HFFc6 (cell line): ENCODE measurements around the gene ZRANB1. TPM values are rescaled to one million over a fixed set of nuclear protein-coding genes. Genes with fewer than 3 reads are reported as not detected.

ENCODE experiments used
- DNase-seq: peaks from one replicate; pipeline ENCODE4 v3.0.0-alpha.2; 2018
- H3K27ac Mint-ChIP-seq: 2 replicates; pipeline ENCODE4 v1.8.0; 2020; ENCODE audit warnings: mild to moderate bottlenecking, mixed read lengths
- H3K27me3 Mint-ChIP-seq: 2 replicates; pipeline ENCODE4 v1.8.0; 2021; ENCODE audit warnings: mild to moderate bottlenecking, moderate library complexity, mixed read lengths; ENCODE audit not compliant: insufficient read depth
- H3K36me3 Mint-ChIP-seq: 2 replicates; pipeline ENCODE4 v1.8.0; 2021; ENCODE audit warnings: low read depth, mixed read lengths
- H3K4me1 Mint-ChIP-seq: 2 replicates; pipeline ENCODE4 v1.8.0; 2020; ENCODE audit warnings: low read depth, mixed read lengths
- H3K4me3 Mint-ChIP-seq: 2 replicates; pipeline ENCODE4 v1.8.0; 2020; ENCODE audit warnings: mild to moderate bottlenecking, moderate library complexity, mixed read lengths
- H3K9me3 Mint-ChIP-seq: 2 replicates; pipeline ENCODE4 v1.8.0; 2020; ENCODE audit warnings: mild to moderate bottlenecking, mixed read lengths
- CTCF ChIP-seq: fragments of 200-600 bp; sonication (generic); IDR thresholded peaks from 2 replicates; pipeline ENCODE4 v1.5.0; 2021; ENCODE audit warnings: antibody characterized with exemption, mild to moderate bottlenecking
- total RNA-seq, 6 experiments: library from RNA; stranded (reverse); fragmentation: NEBNext Ultra II Directional; extraction: Animal tissue kit (Norgen Biotek cat#: 25700); gene quantifications; 2 replicates in 1 of 6; 3 replicates in 5 of 6; pipeline ENCODE4 v1.2.3, GENCODE V29; 2021

Gene ZRANB1
- total RNA-seq, 6 experiments from 2014 or later: 11.8 to 13.6 (median 12.6) TPM

GRCh38 chr10:124974131-124974530, 32.2 kb downstream of the ZRANB1 start:
- TF ChIP-seq CTCF: no peak
- no peak overlapping the region for H3K27ac Mint-ChIP-seq
- H3K9me3 Mint-ChIP-seq: no peaks in the 10 kb centered on the region
- DNase-seq: no peak
- no peak overlapping the region for H3K4me3 Mint-ChIP-seq
- peaks cover 8% of the 10 kb centered on the region for H3K36me3 Mint-ChIP-seq
- peaks cover under 1% of the 10 kb centered on the region; the same call in 1 of the 2 replicates for H3K27me3 Mint-ChIP-seq
- H3K4me1 Mint-ChIP-seq: peaks cover 17% of the 10 kb centered on the region

DNA sequence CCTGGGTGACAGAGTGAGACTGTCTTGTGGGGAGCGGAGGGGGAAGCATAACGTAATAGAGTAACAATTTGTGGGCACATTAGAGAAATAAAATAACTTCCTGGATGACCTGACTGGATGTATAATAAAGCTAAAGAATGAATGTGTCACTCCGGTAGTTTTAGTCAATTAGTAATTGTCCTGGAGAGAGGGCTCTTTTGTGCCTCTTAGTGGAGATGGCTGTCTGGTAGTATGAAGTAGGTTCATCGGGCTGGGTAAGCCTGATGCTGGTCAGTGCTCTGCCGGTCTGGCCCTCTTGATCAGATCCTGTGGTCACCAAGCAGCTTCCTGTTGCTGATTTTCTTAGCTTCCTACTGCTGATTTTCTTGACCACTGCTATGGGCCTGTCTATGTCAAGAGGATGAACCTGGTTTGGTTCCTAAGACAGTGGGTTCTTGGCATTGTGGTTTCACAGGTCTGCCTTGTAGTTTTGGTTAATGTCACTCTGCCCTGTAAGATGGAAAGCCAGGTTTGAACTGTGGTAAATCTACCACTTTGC, 34.1 kb downstream of the ZRANB1 start:
- DNase-seq: no peak
- peaks cover 15% of the 10 kb centered on the region for H3K4me1 Mint-ChIP-seq
- H3K36me3 Mint-ChIP-seq: peaks cover 6% of the 10 kb centered on the region; the same call in 1 of the 2 replicates
- no peaks in the 10 kb centered on the region; the same call in 1 of the 2 replicates for H3K27me3 Mint-ChIP-seq
- no peaks in the 10 kb centered on the region for H3K9me3 Mint-ChIP-seq
- no peak for TF ChIP-seq CTCF
- H3K27ac Mint-ChIP-seq: peak overlapping the region; percentile 27; the same call in 1 of the 2 replicates
- no peak overlapping the region for H3K4me3 Mint-ChIP-seq

DNA sequence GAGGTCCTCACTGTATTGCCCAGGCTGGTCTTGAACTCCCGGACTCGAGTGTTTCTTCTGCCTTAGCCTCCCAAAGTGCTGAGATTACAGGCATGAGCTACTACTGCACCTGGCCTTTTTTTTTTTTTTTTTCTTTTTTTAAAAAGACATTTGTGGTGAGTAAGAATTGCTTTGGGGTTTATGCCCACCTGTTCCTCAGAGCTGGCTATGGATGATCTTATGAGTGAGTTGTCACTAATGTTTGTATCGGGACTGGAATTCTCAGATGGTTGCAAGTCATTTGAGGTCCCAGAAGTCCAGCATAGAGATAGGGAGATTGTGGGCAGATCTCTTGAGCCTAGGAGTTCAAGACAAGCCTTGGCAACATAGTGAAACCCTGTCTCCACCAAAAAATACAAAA, 35.2 kb downstream of the ZRANB1 start:
- TF ChIP-seq CTCF: no peak
- H3K9me3 Mint-ChIP-seq: no peaks in the 10 kb centered on the region
- DNase-seq: no peak
- peaks cover 8% of the 10 kb centered on the region for H3K4me1 Mint-ChIP-seq
- H3K27ac Mint-ChIP-seq: no peak overlapping the region
- H3K27me3 Mint-ChIP-seq: no peaks in the 10 kb centered on the region; the same call in 1 of the 2 replicates
- H3K36me3 Mint-ChIP-seq: peaks cover 15% of the 10 kb centered on the region
- H3K4me3 Mint-ChIP-seq: no peak overlapping the region

DNA sequence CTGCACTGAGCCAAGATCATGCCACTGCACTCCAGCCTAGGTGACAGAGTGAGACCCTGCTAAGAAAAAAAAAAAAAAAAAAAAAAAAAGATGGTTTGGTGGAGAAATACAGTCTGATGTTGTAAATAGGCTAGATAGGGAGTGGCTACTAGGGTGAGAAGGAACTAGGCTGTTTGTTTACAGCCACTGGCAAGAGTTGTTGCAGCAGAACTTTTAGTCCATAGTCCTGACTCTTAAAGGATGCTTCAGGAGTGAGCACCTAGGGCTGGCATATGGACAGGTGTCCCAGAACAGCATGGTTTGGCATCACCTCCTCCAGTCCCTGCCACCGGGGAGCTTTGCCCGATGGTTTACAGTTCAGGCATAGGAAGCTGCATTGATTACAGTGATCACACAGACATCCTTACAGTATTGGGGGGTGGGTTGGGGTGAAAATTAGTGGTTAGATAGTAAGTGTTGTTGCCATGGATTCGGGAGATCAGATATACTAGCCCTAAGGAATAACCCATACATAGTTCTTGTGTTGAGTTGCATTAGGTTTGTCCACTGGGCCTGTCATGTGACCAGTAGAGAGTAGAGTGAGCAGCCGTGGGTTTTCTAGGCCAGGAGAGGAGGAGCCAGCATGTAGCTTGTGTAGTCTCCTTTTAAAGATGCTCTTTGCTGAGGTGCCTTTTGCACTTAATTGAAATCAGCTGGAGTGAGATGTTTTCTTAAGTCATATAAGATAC, 35.9 kb downstream of the ZRANB1 start:
- no peak for TF ChIP-seq CTCF
- no peak for DNase-seq
- no peaks in the 10 kb centered on the region for H3K9me3 Mint-ChIP-seq
- H3K27me3 Mint-ChIP-seq: no peaks in the 10 kb centered on the region; the same call in 1 of the 2 replicates
- H3K4me1 Mint-ChIP-seq: peaks cover 10% of the 10 kb centered on the region
- H3K36me3 Mint-ChIP-seq: peaks cover 19% of the 10 kb centered on the region
- H3K27ac Mint-ChIP-seq: peak overlapping the region; percentile 15; the same call in 1 of the 2 replicates
- H3K4me3 Mint-ChIP-seq: no peak overlapping the region

- TF ChIP-seq CTCF: no peak
- Mint-ChIP-seq H3K4me3 (no peak overlapping the region), H3K27me3 (peaks cover under 1% of the 10 kb centered on the region; the same call in 1 of the 2 replicates), H3K4me1 (peaks cover 16% of the 10 kb centered on the region), H3K9me3 (no peaks in the 10 kb centered on the region), H3K36me3 (peaks cover 25% of the 10 kb centered on the region), H3K27ac (no peak overlapping the region)
- DNase-seq: no peak
Observed at GRCh38 chr10:124978376-124978725, 36.4 kb downstream of the ZRANB1 start.
